Fibroblast of pulmonary artery (primary cell): ENCODE measurements around the gene FBLIM1.
A peak's percentile ranks its signal among the peaks of the same experiment; 100 is the strongest.

Experiments used
- DNase-seq: peaks from one replicate; pipeline ENCODE4 v3.0.0-alpha.2; 2010; ENCODE audit warnings: low read depth
- H3K4me3 ChIP-seq: replicated peaks from 2 replicates; pipeline ENCODE4 v1.5.1; 2011; ENCODE audit warnings: low read depth, mild to moderate bottlenecking, control low read depth, low read length, moderate library complexity
- TF ChIP-seq, protein P1 (sequence below): IDR thresholded peaks from 2 replicates; pipeline ENCODE4 v1.5.1; 2011; ENCODE audit warnings: mild to moderate bottlenecking, control low read depth, low read length, inconsistent platforms; ENCODE audit errors: missing control alignments

FBLIM1 gene

DNA sequence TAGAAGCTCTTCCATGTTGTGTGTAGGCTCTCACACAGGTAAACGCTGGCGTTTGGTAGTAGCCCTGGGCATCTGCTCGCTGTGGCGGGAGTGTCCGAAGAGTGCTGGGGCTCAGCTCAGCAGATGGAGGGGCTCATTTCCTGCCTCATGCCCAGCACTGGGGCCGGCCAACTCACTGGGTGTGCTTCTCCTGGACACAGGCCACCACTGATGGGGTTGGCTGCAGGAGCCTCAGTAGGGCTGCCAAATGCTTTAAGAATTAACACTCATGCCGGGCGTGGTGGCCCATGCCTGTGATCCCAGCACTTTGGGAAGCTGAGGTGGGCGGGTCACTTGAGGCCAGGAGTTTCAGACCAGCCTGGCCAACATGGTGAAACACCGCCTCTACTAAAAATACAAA is 28.0 kb downstream of the FBLIM1 start:
- TF ChIP-seq, protein P1, sequence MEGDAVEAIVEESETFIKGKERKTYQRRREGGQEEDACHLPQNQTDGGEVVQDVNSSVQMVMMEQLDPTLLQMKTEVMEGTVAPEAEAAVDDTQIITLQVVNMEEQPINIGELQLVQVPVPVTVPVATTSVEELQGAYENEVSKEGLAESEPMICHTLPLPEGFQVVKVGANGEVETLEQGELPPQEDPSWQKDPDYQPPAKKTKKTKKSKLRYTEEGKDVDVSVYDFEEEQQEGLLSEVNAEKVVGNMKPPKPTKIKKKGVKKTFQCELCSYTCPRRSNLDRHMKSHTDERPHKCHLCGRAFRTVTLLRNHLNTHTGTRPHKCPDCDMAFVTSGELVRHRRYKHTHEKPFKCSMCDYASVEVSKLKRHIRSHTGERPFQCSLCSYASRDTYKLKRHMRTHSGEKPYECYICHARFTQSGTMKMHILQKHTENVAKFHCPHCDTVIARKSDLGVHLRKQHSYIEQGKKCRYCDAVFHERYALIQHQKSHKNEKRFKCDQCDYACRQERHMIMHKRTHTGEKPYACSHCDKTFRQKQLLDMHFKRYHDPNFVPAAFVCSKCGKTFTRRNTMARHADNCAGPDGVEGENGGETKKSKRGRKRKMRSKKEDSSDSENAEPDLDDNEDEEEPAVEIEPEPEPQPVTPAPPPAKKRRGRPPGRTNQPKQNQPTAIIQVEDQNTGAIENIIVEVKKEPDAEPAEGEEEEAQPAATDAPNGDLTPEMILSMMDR, result no peak
- no peak overlapping the region for H3K4me3 ChIP-seq
- no peak for DNase-seq

DNA sequence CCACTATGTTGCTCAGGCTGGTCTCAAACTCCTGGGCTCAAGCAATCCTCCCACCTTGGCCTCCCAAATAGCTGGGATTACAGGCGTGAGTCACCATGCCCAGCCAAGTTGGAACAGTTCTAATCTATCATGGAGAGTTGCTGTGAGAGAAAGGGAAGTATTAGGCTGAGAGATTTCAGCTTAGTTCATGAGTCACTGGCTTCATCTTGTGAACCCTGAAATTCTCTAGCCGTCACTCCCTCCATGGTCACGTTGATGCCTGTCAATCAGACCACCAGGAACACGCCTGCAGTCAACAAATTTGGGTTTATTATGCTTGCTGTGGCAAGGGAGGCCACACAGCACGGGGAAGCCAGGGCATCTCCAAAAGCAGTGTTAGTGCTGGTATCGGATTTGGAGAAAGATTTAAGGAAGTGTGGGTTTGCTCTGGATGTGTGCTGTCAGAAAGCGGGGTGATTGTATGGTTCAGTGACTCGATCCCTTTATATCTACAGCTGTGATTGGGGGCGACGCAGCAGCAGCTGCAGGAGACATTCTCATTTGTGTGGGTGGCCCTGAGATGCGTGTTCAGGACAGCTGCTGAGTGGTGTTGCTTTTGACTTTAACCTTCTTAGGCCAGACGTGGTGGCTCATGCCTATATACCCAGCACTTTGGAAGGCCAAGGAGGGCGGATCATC is 30.2 kb downstream of the FBLIM1 start:
- DNase-seq, result peak; percentile 81
- H3K4me3 ChIP-seq, result no peak overlapping the region
- TF ChIP-seq, protein P1, result no peak

DNA sequence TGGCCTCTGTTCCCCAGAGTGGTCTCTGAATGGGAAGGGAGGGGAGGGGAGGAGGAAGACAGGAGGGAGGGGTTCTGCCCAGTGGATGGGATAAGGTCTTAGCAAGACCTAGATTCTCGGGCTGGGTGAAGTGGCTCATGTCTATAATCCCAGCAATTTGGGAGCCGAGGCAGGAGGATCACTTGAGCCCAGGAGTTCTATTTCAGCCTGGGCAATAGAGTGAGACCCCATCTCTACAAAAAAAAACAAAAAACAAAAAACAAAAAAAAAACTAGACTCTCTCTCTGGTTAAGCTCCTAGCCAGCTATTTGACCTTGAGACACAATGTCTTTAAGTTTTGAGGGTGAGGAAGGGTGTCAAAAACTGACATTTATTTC is 37.5 kb downstream of the FBLIM1 start:
- TF ChIP-seq, protein P1, result no peak
- H3K4me3 ChIP-seq, result no peak overlapping the region

DNA sequence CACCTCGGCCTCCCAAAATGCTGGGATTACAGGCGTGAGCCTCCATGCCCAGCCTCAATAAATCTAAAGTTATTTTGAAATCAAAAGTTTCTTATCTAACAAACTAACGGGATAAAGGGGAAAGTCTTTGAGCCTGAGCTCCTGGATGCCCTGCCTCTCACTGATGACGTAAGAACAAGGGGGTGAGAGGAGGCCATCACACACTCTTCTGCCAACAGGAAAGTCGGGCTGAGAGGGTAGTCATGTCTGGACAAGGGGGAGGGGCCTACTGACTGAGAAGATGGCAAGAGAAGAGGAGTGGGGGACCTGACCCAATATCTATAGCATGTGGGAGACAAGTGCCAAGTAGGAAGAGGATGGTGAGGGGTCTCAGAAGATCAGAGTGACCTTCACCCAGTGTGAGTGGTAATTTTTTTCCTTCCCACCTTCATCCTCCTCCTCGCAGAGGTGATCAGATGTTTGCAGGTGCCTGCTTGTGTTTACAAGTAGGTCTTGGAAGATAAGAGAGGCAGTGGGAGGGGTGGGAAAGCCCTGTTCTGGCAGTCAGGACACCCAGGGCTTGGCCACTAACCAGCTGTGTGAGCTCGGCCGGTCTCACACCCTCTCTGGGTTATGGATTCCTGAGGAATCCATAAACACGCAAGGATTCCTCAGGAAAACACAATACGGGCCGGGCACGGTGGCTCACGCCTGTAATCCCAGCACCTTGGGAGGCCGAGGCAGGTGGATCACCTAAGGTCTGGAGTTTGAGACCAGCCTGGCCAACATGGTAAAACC is 39.2 kb downstream of the FBLIM1 start:
- TF ChIP-seq, protein P1, result no peak
- no peak overlapping the region for H3K4me3 ChIP-seq

More for the DNA sequence above, 37.5 kb downstream of the FBLIM1 start:
- no peak for DNase-seq

DNA sequence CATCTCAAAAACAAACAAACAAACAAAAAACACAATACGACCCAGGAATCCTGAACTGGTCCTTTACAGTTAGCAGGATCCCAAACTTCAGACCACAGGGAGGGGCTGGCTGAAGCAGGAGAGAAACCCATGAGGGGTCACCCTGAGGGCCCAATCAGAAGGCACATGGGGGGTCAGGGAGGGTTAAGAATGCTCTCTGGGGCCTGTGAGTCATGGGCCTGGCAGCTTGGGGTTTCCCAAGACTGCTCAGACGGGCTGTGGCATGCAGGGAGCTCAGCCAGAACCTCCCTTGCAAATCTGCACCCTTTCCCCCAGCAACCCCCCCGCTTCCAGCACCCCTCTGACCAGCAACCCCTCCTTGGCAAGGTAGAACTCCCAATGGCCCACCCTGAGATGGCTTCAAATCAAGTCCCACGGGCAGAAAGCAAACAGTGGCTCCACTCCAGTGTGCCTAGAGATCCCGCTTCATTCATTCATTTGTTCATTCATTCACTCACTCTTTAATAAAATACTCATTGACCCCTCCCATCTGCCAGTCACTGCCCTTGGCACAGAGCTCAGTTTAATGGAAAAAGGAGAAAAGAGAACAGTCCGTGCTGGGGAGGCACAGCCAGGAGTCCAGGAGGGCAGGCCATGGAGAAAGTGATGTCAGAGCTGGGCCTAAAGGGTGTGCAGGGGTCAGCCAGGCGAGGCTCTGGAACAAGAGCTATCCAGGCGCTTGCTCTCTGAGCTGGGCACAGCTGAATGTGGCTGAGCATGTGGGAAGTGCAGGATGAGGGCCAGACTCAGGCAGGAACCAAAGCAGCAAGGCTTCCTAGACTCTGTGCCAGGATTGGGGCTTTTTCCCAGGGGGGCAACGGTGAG is 40.6 kb downstream of the FBLIM1 start:
- H3K4me3 ChIP-seq, result no peak overlapping the region
- DNase-seq, result peak; percentile 97
- TF ChIP-seq, protein P1, result no peak

More for the DNA sequence above, 39.2 kb downstream of the FBLIM1 start:
- no peak for DNase-seq

DNA sequence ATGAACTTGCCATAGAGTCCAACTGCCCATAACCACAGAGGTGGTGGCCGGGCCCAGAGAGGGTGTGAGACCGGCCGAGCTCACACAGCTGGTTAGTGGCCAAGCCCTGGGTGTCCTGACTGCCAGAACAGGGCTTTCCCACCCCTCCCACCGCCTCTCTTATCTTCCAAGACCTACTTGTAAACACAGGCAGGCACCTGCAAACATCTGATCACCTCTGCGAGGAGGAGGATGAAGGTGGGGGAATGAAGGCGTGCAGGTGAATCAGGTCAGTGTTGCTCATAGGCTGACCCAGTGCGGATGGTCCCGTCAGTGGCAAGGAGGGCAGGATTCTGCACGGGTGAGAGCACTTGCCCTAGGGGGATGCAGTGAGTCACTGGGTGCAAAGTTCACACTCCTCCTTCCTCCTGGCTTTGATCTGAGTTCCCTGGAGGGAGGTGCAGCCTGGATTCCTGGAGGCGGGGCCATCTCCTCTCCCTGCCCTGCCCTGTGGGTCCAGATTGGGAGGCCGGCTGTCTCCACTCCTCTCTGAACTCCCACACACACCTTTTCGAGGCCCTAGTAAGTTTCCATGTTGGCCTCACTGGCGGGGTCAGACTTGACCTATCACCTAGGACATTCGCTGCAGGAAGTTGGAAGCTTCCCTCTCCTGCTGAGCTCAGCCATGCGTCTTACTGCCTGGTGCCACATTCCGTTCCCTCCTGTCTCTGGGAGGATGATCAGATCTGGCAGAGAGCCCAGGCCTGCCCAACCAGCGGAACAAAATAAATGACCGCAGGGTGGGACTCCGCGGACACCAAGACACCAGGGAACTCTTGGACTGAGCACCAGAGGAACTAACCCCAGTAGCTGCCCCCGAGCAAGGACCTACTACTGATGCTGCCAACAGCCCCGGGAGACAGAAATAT is 41.6 kb downstream of the FBLIM1 start:
- DNase-seq, result no peak
- H3K4me3 ChIP-seq, result no peak overlapping the region
- TF ChIP-seq, protein P1, result no peak
